ENCODE results near the gene RPS6KA1.

DNA sequence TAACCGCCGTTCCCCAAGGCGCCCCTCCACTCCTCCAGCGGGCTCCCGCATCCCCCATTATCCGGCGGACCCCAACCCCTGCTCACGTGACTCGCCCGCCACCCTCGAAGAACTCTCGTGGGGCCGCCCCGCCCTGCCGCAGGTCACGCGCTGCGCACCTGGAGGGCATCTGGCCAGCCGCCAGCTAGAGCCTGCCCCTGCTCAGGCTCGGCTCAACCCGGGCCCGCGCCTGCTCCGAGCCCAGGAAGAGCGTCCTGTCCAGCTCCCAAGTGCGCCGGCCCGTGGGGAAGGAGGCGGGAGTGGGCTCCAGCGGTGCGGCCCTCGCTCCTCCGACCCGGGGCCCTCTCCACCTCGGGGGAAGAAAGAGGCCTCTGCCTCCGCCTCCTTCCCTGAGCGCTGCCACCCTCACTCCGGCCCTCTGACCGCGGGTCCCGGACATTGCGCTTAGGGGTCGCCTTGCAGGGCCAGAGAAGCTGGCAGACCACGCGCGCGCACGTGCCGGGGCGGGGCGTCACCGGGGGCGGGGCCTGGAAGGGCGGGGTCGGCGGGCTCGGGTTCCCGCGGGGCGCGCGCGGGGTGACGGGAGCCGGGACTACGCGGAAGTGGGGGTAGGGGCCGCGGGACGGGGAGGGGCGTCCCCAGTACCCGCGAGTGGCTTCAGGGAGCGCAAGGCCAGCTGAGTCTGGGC lies 28.9 kb upstream of the RPS6KA1 start:
- TF ChIP-seq, protein P1, sequence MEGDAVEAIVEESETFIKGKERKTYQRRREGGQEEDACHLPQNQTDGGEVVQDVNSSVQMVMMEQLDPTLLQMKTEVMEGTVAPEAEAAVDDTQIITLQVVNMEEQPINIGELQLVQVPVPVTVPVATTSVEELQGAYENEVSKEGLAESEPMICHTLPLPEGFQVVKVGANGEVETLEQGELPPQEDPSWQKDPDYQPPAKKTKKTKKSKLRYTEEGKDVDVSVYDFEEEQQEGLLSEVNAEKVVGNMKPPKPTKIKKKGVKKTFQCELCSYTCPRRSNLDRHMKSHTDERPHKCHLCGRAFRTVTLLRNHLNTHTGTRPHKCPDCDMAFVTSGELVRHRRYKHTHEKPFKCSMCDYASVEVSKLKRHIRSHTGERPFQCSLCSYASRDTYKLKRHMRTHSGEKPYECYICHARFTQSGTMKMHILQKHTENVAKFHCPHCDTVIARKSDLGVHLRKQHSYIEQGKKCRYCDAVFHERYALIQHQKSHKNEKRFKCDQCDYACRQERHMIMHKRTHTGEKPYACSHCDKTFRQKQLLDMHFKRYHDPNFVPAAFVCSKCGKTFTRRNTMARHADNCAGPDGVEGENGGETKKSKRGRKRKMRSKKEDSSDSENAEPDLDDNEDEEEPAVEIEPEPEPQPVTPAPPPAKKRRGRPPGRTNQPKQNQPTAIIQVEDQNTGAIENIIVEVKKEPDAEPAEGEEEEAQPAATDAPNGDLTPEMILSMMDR (IDR thresholded peaks at IDR 0.05; ENCODE audit: insufficient read depth, low read length) = no peak
- TF ChIP-seq GABPA (IDR thresholded peaks at IDR 0.05; ENCODE audit: low read depth) = no peak
- TF ChIP-seq, protein P2, sequence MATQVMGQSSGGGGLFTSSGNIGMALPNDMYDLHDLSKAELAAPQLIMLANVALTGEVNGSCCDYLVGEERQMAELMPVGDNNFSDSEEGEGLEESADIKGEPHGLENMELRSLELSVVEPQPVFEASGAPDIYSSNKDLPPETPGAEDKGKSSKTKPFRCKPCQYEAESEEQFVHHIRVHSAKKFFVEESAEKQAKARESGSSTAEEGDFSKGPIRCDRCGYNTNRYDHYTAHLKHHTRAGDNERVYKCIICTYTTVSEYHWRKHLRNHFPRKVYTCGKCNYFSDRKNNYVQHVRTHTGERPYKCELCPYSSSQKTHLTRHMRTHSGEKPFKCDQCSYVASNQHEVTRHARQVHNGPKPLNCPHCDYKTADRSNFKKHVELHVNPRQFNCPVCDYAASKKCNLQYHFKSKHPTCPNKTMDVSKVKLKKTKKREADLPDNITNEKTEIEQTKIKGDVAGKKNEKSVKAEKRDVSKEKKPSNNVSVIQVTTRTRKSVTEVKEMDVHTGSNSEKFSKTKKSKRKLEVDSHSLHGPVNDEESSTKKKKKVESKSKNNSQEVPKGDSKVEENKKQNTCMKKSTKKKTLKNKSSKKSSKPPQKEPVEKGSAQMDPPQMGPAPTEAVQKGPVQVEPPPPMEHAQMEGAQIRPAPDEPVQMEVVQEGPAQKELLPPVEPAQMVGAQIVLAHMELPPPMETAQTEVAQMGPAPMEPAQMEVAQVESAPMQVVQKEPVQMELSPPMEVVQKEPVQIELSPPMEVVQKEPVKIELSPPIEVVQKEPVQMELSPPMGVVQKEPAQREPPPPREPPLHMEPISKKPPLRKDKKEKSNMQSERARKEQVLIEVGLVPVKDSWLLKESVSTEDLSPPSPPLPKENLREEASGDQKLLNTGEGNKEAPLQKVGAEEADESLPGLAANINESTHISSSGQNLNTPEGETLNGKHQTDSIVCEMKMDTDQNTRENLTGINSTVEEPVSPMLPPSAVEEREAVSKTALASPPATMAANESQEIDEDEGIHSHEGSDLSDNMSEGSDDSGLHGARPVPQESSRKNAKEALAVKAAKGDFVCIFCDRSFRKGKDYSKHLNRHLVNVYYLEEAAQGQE (IDR thresholded peaks at IDR 0.05; ENCODE audit: insufficient replicate concordance, low read depth) = peak; percentile 21

Data from HL-60 (cell line).